ENCODE data around the gene PDE4B.
"Not testable (repeated sequence)": the region's sequence is repeated elsewhere in the genome, so short reads cannot be mapped to it uniquely, and the experiment has no call there.

The PDE4B gene

GRCh38 chr1:65878342-65878741 is 85.6 kb downstream of the PDE4B start:
- H3K27me3 Mint-ChIP-seq; H3K27ac Mint-ChIP-seq; H3K36me3 Mint-ChIP-seq (ENCODE audit: low read depth); intact Hi-C loops (cut with micrococcal nuclease); H3K4me3 Mint-ChIP-seq; H3K9me3 Mint-ChIP-seq; H3K4me1 Mint-ChIP-seq (ENCODE audit: low read depth): not testable (repeated sequence)

DNA sequence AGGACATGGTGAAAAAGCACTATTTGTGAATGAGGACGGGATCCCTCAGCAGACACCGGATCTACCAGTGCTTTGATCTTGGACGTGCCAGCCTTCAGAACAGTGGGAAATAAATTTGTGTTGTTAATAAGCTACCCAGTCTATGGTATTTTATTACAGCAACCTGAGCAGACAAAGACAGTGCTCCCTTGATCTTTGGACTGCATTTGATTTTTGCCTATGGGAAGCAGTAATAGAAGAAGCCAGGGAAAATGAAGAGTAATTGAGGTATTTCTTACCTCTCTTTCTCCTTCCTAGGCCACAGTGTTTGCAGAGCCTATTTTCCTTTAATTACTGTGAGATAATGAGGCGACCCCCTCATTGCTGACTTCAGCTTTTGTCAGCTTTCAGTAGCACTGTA is 87.9 kb downstream of the PDE4B start:
- no peaks in the 10 kb centered on the region for H3K36me3 Mint-ChIP-seq (ENCODE audit: low read depth)
- H3K27me3 Mint-ChIP-seq: no peaks in the 10 kb centered on the region
- no peaks in the 10 kb centered on the region for H3K9me3 Mint-ChIP-seq
- H3K27ac Mint-ChIP-seq: no peak overlapping the region
- H3K4me3 Mint-ChIP-seq: no peak overlapping the region
- intact Hi-C loops (cut with micrococcal nuclease): no loop called here
- H3K4me1 Mint-ChIP-seq (ENCODE audit: low read depth): no peaks in the 10 kb centered on the region

- H3K9me3 Mint-ChIP-seq: no peaks in the 10 kb centered on the region
- no peak overlapping the region for H3K4me3 Mint-ChIP-seq
- intact Hi-C loops (cut with micrococcal nuclease): no loop called here
- H3K4me1 Mint-ChIP-seq (ENCODE audit: low read depth): no peaks in the 10 kb centered on the region
- H3K36me3 Mint-ChIP-seq (ENCODE audit: low read depth): no peaks in the 10 kb centered on the region
- H3K27ac Mint-ChIP-seq: no peak overlapping the region
- no peaks in the 10 kb centered on the region for H3K27me3 Mint-ChIP-seq
Observed at GRCh38 chr1:65881067-65881594, 88.4 kb downstream of the PDE4B start.

GRCh38 chr1:65882076-65882475 is 89.4 kb downstream of the PDE4B start:
- Mint-ChIP-seq H3K9me3 (no peaks in the 10 kb centered on the region), H3K27ac (no peak overlapping the region), H3K4me1 (ENCODE audit: low read depth) (no peaks in the 10 kb centered on the region)

GRCh38 chr1:65889441-65889840 is 96.7 kb downstream of the PDE4B start:
- intact Hi-C loops (cut with micrococcal nuclease): no loop called here
- no peaks in the 10 kb centered on the region for H3K27me3 Mint-ChIP-seq
- no peak overlapping the region for H3K4me3 Mint-ChIP-seq
- H3K9me3 Mint-ChIP-seq: peaks cover 8% of the 10 kb centered on the region
- H3K36me3 Mint-ChIP-seq (ENCODE audit: low read depth): no peaks in the 10 kb centered on the region
- no peak overlapping the region for H3K27ac Mint-ChIP-seq
- H3K4me1 Mint-ChIP-seq (ENCODE audit: low read depth): no peaks in the 10 kb centered on the region

More at GRCh38 chr1:65882076-65882475, 89.4 kb downstream of the PDE4B start:
- Mint-ChIP-seq H3K36me3 (ENCODE audit: low read depth) (no peaks in the 10 kb centered on the region), H3K27me3 (no peaks in the 10 kb centered on the region), H3K4me3 (no peak overlapping the region)
- intact Hi-C loops (cut with micrococcal nuclease): no loop called here

DNA sequence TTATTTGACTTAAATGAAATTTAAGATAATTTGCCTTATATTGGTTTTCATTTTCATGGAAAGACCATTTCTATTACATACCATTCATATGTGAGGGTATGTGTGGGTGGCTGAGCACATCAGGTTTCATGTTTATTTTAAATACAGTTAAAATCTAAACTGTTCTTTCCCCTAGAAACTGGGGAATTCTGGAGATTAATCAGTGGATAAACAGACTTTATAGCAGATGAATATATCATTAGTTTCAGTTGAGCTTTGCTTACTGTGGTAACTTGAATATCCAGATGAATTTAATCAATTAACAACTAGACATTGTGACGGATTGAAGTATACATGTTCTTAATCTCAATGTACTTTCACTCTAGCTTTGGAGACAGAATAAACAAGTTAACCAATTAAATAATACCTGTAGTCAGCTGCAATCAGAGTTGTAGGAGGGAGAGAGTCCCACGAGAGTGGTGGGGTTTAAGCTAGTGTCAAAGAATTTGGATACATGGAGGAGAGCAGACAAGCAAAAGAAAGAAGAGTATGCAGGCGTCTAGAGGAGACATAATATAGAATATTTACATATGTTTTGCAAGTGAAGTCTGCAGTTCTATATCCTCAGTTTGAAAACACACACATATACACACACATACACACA is 97.6 kb downstream of the PDE4B start:
- no peak overlapping the region for H3K27ac Mint-ChIP-seq
- no peaks in the 10 kb centered on the region for H3K27me3 Mint-ChIP-seq
- intact Hi-C loops (cut with micrococcal nuclease): no loop called here
- H3K9me3 Mint-ChIP-seq: peaks cover 8% of the 10 kb centered on the region
- no peaks in the 10 kb centered on the region for H3K36me3 Mint-ChIP-seq (ENCODE audit: low read depth)
- H3K4me3 Mint-ChIP-seq: no peak overlapping the region
- no peaks in the 10 kb centered on the region for H3K4me1 Mint-ChIP-seq (ENCODE audit: low read depth)

DNA sequence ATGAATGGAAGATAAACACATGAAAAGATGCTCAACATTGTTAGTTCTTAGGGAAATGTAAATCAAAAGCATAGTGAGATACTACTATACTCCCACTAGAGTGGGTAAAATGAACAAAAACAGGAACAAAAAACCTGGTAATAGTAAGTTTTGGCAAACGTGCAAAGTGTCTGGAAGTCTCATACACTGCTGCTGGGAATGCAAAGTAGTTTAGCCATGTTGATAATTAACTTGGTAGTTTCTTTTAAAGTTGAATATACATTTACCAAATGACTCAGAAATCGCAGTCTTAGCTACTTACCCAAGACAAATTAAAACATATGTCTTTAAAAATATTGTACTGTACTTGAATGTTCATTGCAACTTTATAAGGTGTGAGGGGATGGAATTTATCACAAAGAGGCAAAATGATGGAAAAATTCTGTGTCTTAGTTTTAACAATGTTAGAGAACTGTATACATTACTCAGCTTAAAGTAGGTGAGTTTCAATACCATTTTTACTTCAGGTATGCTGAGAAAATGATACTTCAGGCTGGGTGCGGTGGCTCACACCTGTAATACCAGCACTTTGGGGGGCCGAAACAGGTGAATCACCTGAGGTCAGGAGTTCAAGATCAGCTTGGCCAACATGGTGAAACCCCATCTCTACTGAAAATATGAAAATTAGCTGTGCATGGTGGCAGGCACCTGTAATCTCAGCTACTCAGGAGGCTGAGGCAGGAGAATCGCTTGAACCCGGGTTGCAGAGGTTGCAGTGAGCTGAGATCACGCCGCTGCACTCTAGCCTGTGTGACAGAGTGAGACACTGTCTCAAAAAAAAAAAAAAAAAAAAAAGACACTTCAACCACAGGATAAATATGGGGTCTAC is 102.3 kb downstream of the PDE4B start:
- H3K36me3 Mint-ChIP-seq (ENCODE audit: low read depth): no peaks in the 10 kb centered on the region
- H3K4me1 Mint-ChIP-seq (ENCODE audit: low read depth): no peaks in the 10 kb centered on the region
- no peak overlapping the region for H3K4me3 Mint-ChIP-seq
- H3K27ac Mint-ChIP-seq: no peak overlapping the region
- intact Hi-C loops (cut with micrococcal nuclease): no loop called here
- H3K9me3 Mint-ChIP-seq: peaks cover 8% of the 10 kb centered on the region
- no peaks in the 10 kb centered on the region for H3K27me3 Mint-ChIP-seq

DNA sequence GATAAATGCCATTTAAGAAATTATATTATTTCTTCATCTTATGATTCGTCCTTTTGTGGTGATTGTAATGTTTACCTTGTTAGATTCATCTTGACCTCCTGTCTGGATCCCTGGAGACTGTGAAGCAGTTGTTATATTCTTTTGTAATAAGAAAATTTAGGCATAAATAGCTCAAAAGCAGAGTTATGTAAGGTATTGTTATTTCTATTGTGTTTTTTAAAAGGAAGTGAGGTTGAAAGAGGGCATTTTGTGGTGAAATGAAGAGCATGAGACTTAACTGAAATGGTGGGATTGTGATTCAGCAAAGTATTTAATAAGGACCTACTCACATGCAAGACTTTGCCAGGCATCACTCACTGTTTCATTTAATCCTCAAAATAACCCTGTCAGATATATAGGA is 104.0 kb downstream of the PDE4B start:
- no peaks in the 10 kb centered on the region for H3K4me1 Mint-ChIP-seq (ENCODE audit: low read depth)
- no peaks in the 10 kb centered on the region for H3K27me3 Mint-ChIP-seq
- peaks cover 8% of the 10 kb centered on the region for H3K9me3 Mint-ChIP-seq
- H3K36me3 Mint-ChIP-seq (ENCODE audit: low read depth): no peaks in the 10 kb centered on the region
- intact Hi-C loops (cut with micrococcal nuclease): no loop called here
- no peak overlapping the region for H3K4me3 Mint-ChIP-seq
- H3K27ac Mint-ChIP-seq: no peak overlapping the region

DNA sequence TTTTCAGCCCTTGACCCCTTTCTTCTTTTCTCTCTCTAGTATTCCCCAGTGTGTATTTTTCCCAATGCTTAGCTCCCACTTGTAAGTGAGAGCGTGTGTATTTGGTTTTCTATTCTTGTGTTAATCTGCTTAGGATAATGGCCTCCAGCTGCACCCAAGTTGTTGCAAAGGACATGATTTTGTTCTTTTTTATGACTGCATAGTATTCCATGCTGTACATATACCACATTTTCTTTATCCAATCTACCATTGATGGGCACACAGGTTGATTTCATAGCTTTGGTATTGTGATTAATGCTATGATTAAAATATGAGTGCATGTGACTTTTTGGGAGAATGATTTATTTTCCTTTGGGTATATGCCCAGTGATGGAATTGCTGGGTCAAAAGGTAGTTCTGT is 104.8 kb downstream of the PDE4B start:
- Mint-ChIP-seq H3K36me3 (ENCODE audit: low read depth) (no peaks in the 10 kb centered on the region), H3K4me3 (no peak overlapping the region)

GRCh38 chr1:65904681-65905083 is 112.0 kb downstream of the PDE4B start:
- Mint-ChIP-seq H3K9me3 (no peaks in the 10 kb centered on the region), H3K36me3 (ENCODE audit: low read depth) (no peaks in the 10 kb centered on the region), H3K4me1 (ENCODE audit: low read depth) (peaks cover 5% of the 10 kb centered on the region), H3K27ac (no peak overlapping the region), H3K4me3 (no peak overlapping the region), H3K27me3 (no peaks in the 10 kb centered on the region)
- intact Hi-C loops (cut with micrococcal nuclease): no loop called here

More for the DNA sequence above, 104.8 kb downstream of the PDE4B start:
- intact Hi-C loops (cut with micrococcal nuclease): no loop called here
- H3K4me1 Mint-ChIP-seq (ENCODE audit: low read depth): no peaks in the 10 kb centered on the region
- peaks cover 8% of the 10 kb centered on the region for H3K9me3 Mint-ChIP-seq
- H3K27me3 Mint-ChIP-seq: no peaks in the 10 kb centered on the region
- no peak overlapping the region for H3K27ac Mint-ChIP-seq

DNA sequence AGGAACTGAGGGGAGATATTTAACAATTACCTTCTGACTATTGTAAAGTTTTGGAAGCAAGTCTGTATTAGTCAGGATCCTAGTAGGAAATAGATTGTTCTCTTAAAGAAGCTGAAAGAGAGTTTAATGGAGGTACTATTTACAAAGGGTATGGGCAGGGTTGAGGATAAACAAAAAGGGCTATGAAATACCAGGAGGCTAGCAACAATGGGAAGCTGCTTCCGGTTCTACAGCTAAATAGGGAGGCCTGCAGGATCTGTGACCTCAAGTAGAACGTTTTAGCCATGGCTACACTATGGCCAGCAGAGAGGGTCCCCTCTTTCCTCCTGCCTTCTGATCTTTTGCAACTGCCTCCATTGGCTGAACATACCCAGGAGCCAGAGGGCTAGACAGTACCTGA is 117.7 kb downstream of the PDE4B start:
- Mint-ChIP-seq H3K27me3 (no peaks in the 10 kb centered on the region), H3K9me3 (no peaks in the 10 kb centered on the region), H3K4me1 (ENCODE audit: low read depth) (peaks cover under 1% of the 10 kb centered on the region), H3K27ac (no peak overlapping the region), H3K4me3 (no peak overlapping the region), H3K36me3 (ENCODE audit: low read depth) (no peaks in the 10 kb centered on the region)
- intact Hi-C loops (cut with micrococcal nuclease): no loop called here

- no peak overlapping the region for H3K4me3 Mint-ChIP-seq
- no peaks in the 10 kb centered on the region for H3K36me3 Mint-ChIP-seq (ENCODE audit: low read depth)
- H3K27ac Mint-ChIP-seq: no peak overlapping the region
- no peaks in the 10 kb centered on the region for H3K27me3 Mint-ChIP-seq
- H3K4me1 Mint-ChIP-seq (ENCODE audit: low read depth): no peaks in the 10 kb centered on the region
- H3K9me3 Mint-ChIP-seq: no peaks in the 10 kb centered on the region
- intact Hi-C loops (cut with micrococcal nuclease): no loop called here
Observed at GRCh38 chr1:65911679-65912078, 119.0 kb downstream of the PDE4B start.

GRCh38 chr1:65918564-65918963 is 125.9 kb downstream of the PDE4B start:
- H3K27me3 Mint-ChIP-seq: no peaks in the 10 kb centered on the region
- no peak overlapping the region for H3K27ac Mint-ChIP-seq
- intact Hi-C loops (cut with micrococcal nuclease): no loop called here

GRCh38 chr1:65921446-65921845 is 128.8 kb downstream of the PDE4B start:
- no peaks in the 10 kb centered on the region for H3K4me1 Mint-ChIP-seq (ENCODE audit: low read depth)
- intact Hi-C loops (cut with micrococcal nuclease): no loop called here
- no peak overlapping the region for H3K4me3 Mint-ChIP-seq
- H3K36me3 Mint-ChIP-seq (ENCODE audit: low read depth): no peaks in the 10 kb centered on the region
- no peaks in the 10 kb centered on the region for H3K27me3 Mint-ChIP-seq
- no peaks in the 10 kb centered on the region for H3K9me3 Mint-ChIP-seq
- no peak overlapping the region for H3K27ac Mint-ChIP-seq

More at GRCh38 chr1:65918564-65918963, 125.9 kb downstream of the PDE4B start:
- no peaks in the 10 kb centered on the region for H3K4me1 Mint-ChIP-seq (ENCODE audit: low read depth)
- no peaks in the 10 kb centered on the region for H3K9me3 Mint-ChIP-seq
- H3K36me3 Mint-ChIP-seq (ENCODE audit: low read depth): no peaks in the 10 kb centered on the region
- H3K4me3 Mint-ChIP-seq: no peak overlapping the region
